ENCODE measurements around the gene SCG3.

Gene SCG3

GRCh38 chr15:51678096-51678495 is 3.2 kb upstream of the SCG3 start:
- no peak for DNase-seq (ENCODE audit: low read depth, low spot score)

DNA sequence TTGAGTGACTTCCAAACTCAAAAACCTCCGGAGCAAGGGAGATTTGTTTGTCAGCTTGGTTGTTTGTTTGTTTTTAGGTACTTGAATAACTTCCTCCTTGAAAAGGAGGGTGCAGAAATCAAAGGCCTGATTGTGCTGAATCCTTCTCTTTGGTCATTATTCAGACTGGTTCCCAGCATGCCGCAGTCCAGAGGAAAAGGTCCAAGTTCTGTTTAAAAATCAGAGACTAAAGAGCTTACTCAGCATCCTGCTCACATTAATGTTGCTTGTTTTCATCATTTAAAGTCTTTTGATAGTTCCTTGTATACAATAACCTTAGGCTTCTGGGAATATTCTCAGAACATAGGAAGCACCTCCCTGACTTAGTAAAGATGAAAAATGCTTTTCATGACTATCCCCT is 982 bp upstream of the SCG3 start:
- no peak for DNase-seq (ENCODE audit: low read depth, low spot score)

- no peak for DNase-seq (ENCODE audit: low read depth, low spot score)
These were observed 6.3 kb downstream of the SCG3 start for GRCh38 chr15:51687565-51687964.

DNA sequence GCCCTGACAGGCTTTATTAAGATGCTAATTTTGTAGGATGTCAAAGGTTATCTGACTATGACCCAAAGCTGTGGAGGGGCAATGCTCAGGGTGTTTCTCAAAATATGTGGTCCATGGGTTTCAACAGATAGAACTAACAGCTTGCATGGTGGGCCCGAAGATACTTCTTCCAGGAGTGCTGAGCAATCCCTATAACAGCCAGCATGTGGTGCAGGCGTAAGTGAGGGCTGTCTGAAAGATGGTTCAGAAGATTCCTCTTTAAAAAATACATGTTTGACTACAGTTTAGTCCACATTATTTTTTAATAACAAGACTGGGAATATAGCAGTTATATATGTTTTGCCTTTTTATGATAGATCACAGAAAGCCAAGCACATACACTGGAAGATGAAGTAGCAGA is 7.6 kb downstream of the SCG3 start:
- no peak for DNase-seq (ENCODE audit: low read depth, low spot score)

GRCh38 chr15:51692154-51692553 is 10.9 kb downstream of the SCG3 start:
- DNase-seq (ENCODE audit: low read depth, low spot score): no peak

GRCh38 chr15:51696566-51696965 is 15.3 kb downstream of the SCG3 start:
- no peak for DNase-seq (ENCODE audit: low read depth, low spot score)

DNA sequence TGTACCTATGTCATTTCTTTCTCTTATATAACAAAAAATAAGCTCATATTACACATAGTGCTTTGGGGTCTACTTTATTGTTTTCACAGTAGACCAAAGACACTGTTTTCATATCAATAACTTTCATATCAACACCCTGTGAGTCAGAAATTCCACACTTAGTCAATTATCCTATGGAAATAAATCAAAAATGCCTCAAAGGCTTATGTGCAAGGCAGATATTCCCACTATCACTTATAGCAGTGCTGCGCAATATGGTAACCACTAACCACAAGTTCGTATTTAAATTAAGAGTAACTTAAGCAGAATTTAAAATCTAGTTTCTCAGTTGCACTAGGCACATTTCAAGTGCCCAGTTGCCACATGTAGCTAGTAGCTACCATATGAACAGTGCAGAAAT is 15.9 kb downstream of the SCG3 start:
- DNase-seq (ENCODE audit: low read depth, low spot score): no peak

- no peak for DNase-seq (ENCODE audit: low read depth, low spot score)
These were observed 18.1 kb downstream of the SCG3 start for GRCh38 chr15:51699373-51699772.

DNA sequence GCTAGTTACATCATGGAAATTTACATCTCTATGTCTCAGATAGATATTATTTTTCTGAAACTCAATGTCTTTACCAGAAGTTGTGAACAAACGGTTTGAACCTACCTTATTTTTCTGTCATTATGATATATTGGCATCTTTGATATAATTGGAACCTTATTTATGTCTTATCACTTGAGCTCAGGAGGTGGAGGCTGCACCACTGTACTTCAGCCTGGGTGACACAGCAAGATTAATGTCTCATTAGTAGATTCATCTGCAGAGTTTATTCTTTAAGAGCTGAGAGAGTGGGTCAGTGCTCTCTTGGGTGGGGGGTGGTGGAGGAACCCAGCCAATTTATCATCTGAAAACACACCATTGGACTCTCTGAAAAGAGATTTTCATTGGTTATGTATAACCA is 21.4 kb downstream of the SCG3 start:
- DNase-seq (ENCODE audit: low read depth, low spot score): no peak

DNA sequence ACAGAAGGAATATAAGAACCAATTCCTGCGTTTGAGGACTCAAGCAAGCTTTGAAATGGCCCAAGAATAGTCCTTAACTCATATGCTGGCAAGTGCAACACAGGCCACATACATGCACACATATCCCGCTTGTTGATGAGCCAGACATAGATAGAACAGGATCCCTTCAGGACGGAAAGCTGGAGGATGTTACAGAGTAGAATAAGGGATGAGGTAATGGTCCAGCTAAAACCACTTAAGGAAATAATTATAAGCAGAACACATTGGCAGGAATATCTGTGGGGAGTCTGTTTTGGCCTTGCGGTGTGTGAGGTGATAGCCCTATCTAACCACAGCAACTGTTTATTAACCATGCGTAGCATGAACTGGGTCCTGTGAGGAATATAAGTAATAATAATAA is 25.0 kb downstream of the SCG3 start:
- DNase-seq (ENCODE audit: low read depth, low spot score): no peak

- no peak for DNase-seq (ENCODE audit: low read depth, low spot score)
These were observed 25.8 kb downstream of the SCG3 start for GRCh38 chr15:51706926-51707608.

DNA sequence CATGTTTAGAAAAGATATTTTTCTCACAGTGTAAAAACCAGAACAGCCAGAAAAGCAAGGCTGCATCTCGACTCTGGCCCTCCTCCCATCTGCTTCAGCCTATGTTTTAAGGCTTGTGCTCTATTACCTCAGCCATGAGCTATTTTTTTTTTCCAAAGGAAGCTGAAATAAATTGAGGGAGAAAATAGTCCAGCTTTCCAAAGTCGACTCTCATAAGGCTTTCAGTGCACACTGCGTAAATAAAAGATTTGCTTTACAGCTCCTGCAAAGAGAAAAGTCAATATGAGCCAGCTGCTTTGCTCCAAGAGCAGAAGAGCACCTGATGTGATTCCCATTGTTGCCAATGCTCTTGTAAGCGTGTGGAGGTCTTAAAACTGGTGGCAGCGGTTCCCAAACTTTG is 26.7 kb downstream of the SCG3 start:
- no peak for DNase-seq (ENCODE audit: low read depth, low spot score)

GRCh38 chr15:51709031-51709430 is 27.7 kb downstream of the SCG3 start:
- DNase-seq (ENCODE audit: low read depth, low spot score): no peak

- DNase-seq (ENCODE audit: low read depth, low spot score): no peak
These were observed 32.9 kb downstream of the SCG3 start for GRCh38 chr15:51714162-51714561.

- DNase-seq (ENCODE audit: low read depth, low spot score): no peak
These were observed 33.6 kb downstream of the SCG3 start for GRCh38 chr15:51714911-51715310.

GRCh38 chr15:51718219-51718618 is 36.9 kb downstream of the SCG3 start:
- DNase-seq (ENCODE audit: low read depth, low spot score): no peak

DNA sequence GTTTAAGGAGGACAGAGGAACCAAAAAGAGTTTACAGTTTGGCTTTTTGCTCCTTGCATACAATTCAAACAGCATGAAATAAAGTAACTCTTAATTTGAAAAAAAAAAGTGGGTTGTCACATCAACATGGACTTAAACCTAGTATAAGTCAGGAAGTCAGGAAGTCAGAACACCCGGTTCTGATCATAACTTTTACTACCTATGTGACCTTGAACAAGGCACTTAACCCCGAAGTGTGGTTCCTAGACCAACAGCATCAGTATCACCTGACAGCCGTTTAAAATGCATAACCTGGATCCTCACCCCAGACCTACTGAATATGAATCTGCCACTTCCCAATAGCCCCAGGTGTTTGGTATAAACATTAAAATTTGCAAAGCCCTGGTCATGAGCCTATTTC is 37.4 kb downstream of the SCG3 start:
- DNase-seq (ENCODE audit: low read depth, low spot score): no peak

GRCh38 chr15:51720201-51720995 is 39.1 kb downstream of the SCG3 start:
- no peak for DNase-seq (ENCODE audit: low read depth, low spot score)

GRCh38 chr15:51721199-51721960 is 40.1 kb downstream of the SCG3 start:
- no peak for DNase-seq (ENCODE audit: low read depth, low spot score)

GRCh38 chr15:51724199-51724598 is 42.9 kb downstream of the SCG3 start:
- DNase-seq (ENCODE audit: low read depth, low spot score): no peak

DNA sequence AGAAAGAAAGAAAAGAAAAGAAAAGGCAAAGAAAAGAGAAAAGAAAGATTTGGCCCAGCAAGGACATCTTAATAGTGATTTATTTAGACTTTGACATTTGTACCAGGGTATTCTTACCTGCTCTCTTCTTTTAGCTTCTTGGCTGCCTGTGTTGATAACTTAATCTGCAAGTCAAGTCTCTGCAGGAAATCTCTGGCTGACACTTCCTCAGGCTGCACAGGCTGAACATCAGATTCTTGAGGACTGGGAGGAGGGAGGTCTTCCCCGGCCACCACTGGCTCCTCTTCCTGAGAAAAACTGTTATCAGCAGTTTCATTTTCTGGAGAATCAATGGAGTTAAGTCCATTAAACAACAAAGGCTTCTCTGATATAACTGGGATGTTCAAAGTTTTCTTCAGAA is 43.4 kb downstream of the SCG3 start:
- no peak for DNase-seq (ENCODE audit: low read depth, low spot score)

- DNase-seq (ENCODE audit: low read depth, low spot score): peak; percentile 82
These were observed 45.2 kb downstream of the SCG3 start for GRCh38 chr15:51726302-51727073.
